ENCODE measurements around the gene SERPINA1. TPM values are rescaled to one million over a fixed set of nuclear protein-coding genes. Genes with fewer than 3 reads are reported as not detected.

SERPINA1 gene
- total and polyA plus RNA-seq, 2 donors (not counting 1 experiment from before 2014, with no cell fraction given) = 0.39 TPM; not detected in 1

- Histone ChIP-seq H2AFZ (ENCODE audit: low read length) (no peak overlapping the region), H3K9me3 (ENCODE audit: control insufficient read depth, insufficient read depth, low read depth, low read length) (no peaks in the 10 kb centered on the region), H3K9ac (ENCODE audit: insufficient read depth, low read length) (no peak overlapping the region), H3K4me3 (replicated peaks in 1 of 4; ENCODE audit: control extremely low read depth in 1 of 4, insufficient read depth in 1 of 4, low read depth in 3 of 4, low read length in 4 of 4) (no peak overlapping the region), H3K4me1 (ENCODE audit: control insufficient read depth, extremely low read depth, insufficient read depth, low read length) (no peaks in the 10 kb centered on the region), H3K27me3 (ENCODE audit: control insufficient read depth, insufficient read depth, low read length) (no peaks in the 10 kb centered on the region), H3K27ac (ENCODE audit: insufficient read depth, low read length) (no peak overlapping the region), H4K20me1 (ENCODE audit: control insufficient read depth, extremely low read depth, insufficient read depth, low read length) (no peaks in the 10 kb centered on the region), H3K79me2 (ENCODE audit: control insufficient read depth, insufficient read depth, low read length) (no peaks in the 10 kb centered on the region), H3K36me3 (ENCODE audit: control insufficient read depth, insufficient read depth, low read length) (no peaks in the 10 kb centered on the region), H3K4me2 (ENCODE audit: extremely low read depth, insufficient read depth, low read length) (no peak overlapping the region)
- TF ChIP-seq EZH2 (IDR thresholded peaks at IDR 0.05; ENCODE audit: low read length, missing control alignments) = no peak
- no peak for TF ChIP-seq CTCF (conservative IDR thresholded peaks at IDR 0.05 in 1 of 2, IDR thresholded peaks at IDR 0.05 in 1 of 2; ENCODE audit: low read depth in 1 of 2, low read length in 2 of 2)
- DNase-seq (ENCODE audit: low read depth in 2 of 2) = peak; percentile 32 to 49
These were observed 51.1 kb downstream of the SERPINA1 start for GRCh38 chr14:94337274-94337673.

- Histone ChIP-seq H3K4me1 (ENCODE audit: control insufficient read depth, extremely low read depth, insufficient read depth, low read length) (no peaks in the 10 kb centered on the region), H3K79me2 (ENCODE audit: control insufficient read depth, insufficient read depth, low read length) (no peaks in the 10 kb centered on the region), H4K20me1 (ENCODE audit: control insufficient read depth, extremely low read depth, insufficient read depth, low read length) (no peaks in the 10 kb centered on the region), H3K27ac (ENCODE audit: insufficient read depth, low read length) (no peak overlapping the region), H3K9me3 (ENCODE audit: control insufficient read depth, insufficient read depth, low read depth, low read length) (no peaks in the 10 kb centered on the region), H3K27me3 (ENCODE audit: control insufficient read depth, insufficient read depth, low read length) (no peaks in the 10 kb centered on the region), H3K4me2 (ENCODE audit: extremely low read depth, insufficient read depth, low read length) (no peak overlapping the region), H3K4me3 (replicated peaks in 1 of 4; ENCODE audit: control extremely low read depth in 1 of 4, insufficient read depth in 1 of 4, low read depth in 3 of 4, low read length in 4 of 4) (no peak overlapping the region), H2AFZ (ENCODE audit: low read length) (no peak overlapping the region), H3K36me3 (ENCODE audit: control insufficient read depth, insufficient read depth, low read length) (no peaks in the 10 kb centered on the region), H3K9ac (ENCODE audit: insufficient read depth, low read length) (no peak overlapping the region)
- peak; percentile 9 to 23 for DNase-seq (ENCODE audit: low read depth in 2 of 2)
- TF ChIP-seq CTCF (conservative IDR thresholded peaks at IDR 0.05 in 1 of 2, IDR thresholded peaks at IDR 0.05 in 1 of 2; ENCODE audit: low read depth in 1 of 2, low read length in 2 of 2) (no peak), EZH2 (IDR thresholded peaks at IDR 0.05; ENCODE audit: low read length, missing control alignments) (no peak)
These were observed 53.5 kb downstream of the SERPINA1 start for GRCh38 chr14:94334872-94335271.

GRCh38 chr14:94332587-94332986, 55.8 kb downstream of the SERPINA1 start:
- Histone ChIP-seq H3K36me3 (ENCODE audit: control insufficient read depth, insufficient read depth, low read length) (no peaks in the 10 kb centered on the region), H3K9ac (ENCODE audit: insufficient read depth, low read length) (no peak overlapping the region), H3K27me3 (ENCODE audit: control insufficient read depth, insufficient read depth, low read length) (no peaks in the 10 kb centered on the region), H2AFZ (ENCODE audit: low read length) (no peak overlapping the region), H3K27ac (ENCODE audit: insufficient read depth, low read length) (no peak overlapping the region), H3K4me3 (replicated peaks in 1 of 4; ENCODE audit: control extremely low read depth in 1 of 4, insufficient read depth in 1 of 4, low read depth in 3 of 4, low read length in 4 of 4) (no peak overlapping the region), H4K20me1 (ENCODE audit: control insufficient read depth, extremely low read depth, insufficient read depth, low read length) (no peaks in the 10 kb centered on the region), H3K4me1 (ENCODE audit: control insufficient read depth, extremely low read depth, insufficient read depth, low read length) (no peaks in the 10 kb centered on the region), H3K79me2 (ENCODE audit: control insufficient read depth, insufficient read depth, low read length) (no peaks in the 10 kb centered on the region), H3K4me2 (ENCODE audit: extremely low read depth, insufficient read depth, low read length) (no peak overlapping the region), H3K9me3 (ENCODE audit: control insufficient read depth, insufficient read depth, low read depth, low read length) (no peaks in the 10 kb centered on the region)
- TF ChIP-seq EZH2 (IDR thresholded peaks at IDR 0.05; ENCODE audit: low read length, missing control alignments) (no peak), CTCF (conservative IDR thresholded peaks at IDR 0.05 in 1 of 2, IDR thresholded peaks at IDR 0.05 in 1 of 2; ENCODE audit: low read depth in 1 of 2, low read length in 2 of 2) (no peak)
- no peak for DNase-seq (ENCODE audit: low read depth in 2 of 2)
